Choroid plexus epithelial cell (primary cell): ENCODE measurements around the gene TEC.

Source experiments
- DNase-seq: peaks from one replicate; pipeline ENCODE4 v3.0.0-alpha.2; 2010; ENCODE audit warnings: low read depth
- H3K4me3 ChIP-seq: 2 replicates; pipeline ENCODE4 v1.5.1; 2011; ENCODE audit warnings: low read depth, mild to moderate bottlenecking, control low read depth, low read length, moderate library complexity
- TF ChIP-seq, protein P1 (sequence below): conservative IDR thresholded peaks from 2 replicates; pipeline ENCODE4 v1.5.1; 2011; ENCODE audit warnings: low read depth, mild to moderate bottlenecking, control low read depth, inconsistent platforms, low read length, moderate library complexity

Gene TEC

DNA sequence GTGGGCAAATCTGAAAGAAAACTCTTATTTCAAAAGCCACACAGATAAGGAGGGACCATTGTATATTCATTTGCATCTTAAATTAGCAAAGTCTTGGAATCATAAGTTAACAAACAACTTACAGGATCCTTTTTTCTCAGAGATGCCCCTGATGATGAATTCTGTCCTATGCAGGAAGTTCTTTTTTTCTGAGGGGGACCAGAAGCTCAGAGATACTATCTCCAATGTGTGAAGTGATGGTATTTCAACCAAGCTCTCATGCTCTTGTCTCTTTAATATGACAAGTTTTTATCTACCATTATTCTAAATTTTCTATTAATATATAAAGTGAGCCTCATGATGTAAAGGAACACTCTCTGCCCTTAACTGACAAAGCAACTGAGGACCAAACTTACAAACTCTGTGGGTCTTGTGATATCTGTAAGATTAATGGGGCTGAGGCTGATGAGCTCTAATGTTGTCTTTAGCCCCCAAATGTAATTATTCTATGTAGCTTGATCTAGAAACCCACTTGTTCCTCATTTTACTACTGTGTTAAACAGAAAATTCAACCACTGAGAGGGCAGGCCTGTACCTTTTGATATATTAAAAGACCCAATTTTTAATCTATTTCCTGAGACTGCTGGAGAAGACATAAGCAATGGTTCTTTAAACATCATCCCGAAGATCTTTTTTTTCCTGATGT is 27.0 kb downstream of the TEC start:
- DNase-seq = no peak
- TF ChIP-seq, protein P1, sequence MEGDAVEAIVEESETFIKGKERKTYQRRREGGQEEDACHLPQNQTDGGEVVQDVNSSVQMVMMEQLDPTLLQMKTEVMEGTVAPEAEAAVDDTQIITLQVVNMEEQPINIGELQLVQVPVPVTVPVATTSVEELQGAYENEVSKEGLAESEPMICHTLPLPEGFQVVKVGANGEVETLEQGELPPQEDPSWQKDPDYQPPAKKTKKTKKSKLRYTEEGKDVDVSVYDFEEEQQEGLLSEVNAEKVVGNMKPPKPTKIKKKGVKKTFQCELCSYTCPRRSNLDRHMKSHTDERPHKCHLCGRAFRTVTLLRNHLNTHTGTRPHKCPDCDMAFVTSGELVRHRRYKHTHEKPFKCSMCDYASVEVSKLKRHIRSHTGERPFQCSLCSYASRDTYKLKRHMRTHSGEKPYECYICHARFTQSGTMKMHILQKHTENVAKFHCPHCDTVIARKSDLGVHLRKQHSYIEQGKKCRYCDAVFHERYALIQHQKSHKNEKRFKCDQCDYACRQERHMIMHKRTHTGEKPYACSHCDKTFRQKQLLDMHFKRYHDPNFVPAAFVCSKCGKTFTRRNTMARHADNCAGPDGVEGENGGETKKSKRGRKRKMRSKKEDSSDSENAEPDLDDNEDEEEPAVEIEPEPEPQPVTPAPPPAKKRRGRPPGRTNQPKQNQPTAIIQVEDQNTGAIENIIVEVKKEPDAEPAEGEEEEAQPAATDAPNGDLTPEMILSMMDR = no peak
- no peak overlapping the region for H3K4me3 ChIP-seq

DNA sequence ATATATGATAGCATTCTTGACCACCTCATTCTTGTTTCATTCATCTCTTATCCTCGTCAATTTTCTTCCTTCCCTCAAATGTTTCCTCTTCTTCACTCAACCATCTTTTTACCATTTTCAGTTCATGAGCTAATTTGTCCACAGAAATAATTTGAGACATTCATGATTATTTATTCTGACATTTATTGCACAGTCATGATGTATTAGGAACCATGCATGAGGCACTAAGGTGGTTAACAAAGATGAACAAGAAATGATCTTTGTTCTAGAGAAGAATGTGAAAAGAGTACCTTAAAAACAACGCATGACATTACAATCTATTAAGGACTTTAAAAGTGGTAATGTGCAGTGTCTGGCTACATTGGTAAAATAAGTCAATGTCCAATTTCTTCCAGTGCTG is 27.9 kb downstream of the TEC start:
- TF ChIP-seq, protein P1 = no peak
- no peak for DNase-seq
- H3K4me3 ChIP-seq = no peak overlapping the region

DNA sequence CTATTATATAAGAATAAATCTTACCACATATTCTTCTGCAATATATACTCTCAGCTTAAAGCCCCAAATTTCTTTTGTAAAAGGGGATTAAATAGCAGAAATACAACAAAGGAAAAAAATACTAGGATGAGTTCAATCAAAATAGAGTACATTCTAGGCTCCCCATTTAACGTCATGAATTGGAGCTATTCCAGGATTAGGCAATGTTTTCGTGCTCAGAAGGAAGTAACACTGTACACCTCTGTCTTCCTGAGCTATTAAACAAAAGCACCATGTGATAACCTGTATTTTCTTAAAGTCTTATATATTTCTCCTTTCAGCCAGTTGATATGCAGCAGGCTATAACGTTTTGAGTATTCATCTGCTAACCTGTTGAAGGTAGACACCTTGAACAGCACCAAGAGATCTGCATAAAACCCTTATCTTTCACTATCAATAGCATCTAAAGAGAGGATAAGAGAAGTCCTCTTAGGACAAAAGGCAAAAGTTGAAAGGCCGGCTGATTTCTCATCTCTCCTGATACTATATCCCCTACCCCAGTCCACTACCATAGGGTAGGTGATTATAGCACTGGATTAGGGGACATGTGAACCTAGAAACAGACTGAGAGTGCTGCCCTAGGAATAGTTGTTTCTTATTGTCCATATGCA is 31.5 kb downstream of the TEC start:
- TF ChIP-seq, protein P1 = no peak
- no peak overlapping the region for H3K4me3 ChIP-seq
- peak; percentile 78 for DNase-seq

DNA sequence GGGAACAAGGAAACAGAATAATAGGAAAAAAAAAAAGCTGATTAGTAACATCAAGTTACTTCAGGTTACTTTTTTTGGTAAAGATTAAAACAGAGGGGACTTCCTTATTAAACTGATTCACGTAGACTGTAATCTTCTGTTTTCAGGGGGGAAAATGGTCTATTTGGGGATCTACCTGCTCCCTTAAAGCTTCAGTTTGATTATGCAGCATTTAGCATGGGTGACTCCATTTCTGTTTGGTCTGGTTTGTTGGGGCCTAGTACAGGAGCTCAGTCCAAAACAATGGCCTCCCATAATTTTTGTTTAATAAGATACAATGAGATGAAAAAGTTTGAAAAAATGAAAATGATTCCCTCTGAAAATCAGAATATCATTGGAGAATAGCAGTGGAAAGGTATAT is 34.6 kb downstream of the TEC start:
- DNase-seq = no peak
- TF ChIP-seq, protein P1 = no peak
- H3K4me3 ChIP-seq = no peak overlapping the region

DNA sequence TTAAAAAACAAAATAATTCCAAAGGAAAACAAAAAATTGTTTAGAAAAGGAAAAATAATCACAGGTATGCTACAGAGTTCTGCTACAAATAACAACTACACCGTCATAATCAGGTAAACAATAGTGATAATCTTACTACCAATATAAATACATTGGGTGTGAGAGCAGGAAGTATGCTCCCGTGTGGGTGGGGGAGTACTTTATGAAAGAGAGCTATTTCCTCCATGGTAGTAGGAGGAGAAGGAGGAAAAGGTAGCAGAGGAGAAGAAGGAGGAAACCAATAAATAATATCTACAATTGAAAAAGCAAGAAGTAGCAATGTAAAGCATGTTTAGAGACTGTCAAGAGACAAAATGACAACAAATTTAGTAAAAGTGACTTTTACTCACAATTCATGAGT is 35.1 kb downstream of the TEC start:
- TF ChIP-seq, protein P1 = no peak
- H3K4me3 ChIP-seq = no peak overlapping the region
- no peak for DNase-seq

DNA sequence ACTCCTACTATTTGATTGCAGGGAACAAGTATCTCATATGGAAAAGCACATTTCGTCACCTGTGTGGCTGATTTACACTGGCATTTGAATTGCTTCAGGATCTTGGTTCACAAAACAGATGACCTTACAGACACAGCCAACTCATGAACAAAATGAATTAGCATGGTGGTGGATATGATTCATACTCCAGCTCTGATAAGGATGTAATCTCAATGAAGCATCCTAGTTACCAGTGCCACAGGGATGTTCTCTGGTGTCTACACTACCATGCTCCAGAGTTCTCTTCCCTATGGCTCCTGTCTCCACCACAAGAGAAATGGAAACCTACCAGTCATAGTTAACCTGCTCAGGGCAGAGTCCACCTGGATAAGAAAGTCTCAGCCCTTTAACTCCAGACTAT is 40.7 kb downstream of the TEC start:
- no peak overlapping the region for H3K4me3 ChIP-seq
- TF ChIP-seq, protein P1 = no peak
- DNase-seq = no peak

DNA sequence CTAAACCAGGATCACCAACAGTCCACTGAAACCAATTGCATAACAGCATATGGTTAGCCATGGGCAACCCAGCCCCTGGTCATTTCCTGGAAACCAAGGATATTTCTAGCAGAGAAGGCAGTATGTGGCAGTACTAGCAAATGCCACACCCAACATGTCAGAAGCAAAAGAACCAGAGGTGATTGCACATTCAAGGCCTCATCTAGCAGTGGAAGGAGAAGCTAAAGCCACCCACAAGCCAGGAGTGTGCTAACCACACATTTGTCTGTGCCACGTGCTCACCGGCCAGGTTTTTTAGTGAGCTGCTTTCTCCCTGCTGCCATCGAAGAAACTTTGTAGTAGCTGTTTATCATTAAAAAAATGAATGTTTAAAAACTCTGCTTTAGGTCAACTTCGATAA is 42.0 kb downstream of the TEC start:
- no peak overlapping the region for H3K4me3 ChIP-seq
- TF ChIP-seq, protein P1 = no peak
- no peak for DNase-seq
